ENCODE data around the gene RTN4. TPM values are rescaled to one million over a fixed set of nuclear protein-coding genes. Genes with fewer than 3 reads are reported as not detected.

The RTN4 gene
- polyA plus RNA-seq, 1 experiment = 219 TPM

DNA sequence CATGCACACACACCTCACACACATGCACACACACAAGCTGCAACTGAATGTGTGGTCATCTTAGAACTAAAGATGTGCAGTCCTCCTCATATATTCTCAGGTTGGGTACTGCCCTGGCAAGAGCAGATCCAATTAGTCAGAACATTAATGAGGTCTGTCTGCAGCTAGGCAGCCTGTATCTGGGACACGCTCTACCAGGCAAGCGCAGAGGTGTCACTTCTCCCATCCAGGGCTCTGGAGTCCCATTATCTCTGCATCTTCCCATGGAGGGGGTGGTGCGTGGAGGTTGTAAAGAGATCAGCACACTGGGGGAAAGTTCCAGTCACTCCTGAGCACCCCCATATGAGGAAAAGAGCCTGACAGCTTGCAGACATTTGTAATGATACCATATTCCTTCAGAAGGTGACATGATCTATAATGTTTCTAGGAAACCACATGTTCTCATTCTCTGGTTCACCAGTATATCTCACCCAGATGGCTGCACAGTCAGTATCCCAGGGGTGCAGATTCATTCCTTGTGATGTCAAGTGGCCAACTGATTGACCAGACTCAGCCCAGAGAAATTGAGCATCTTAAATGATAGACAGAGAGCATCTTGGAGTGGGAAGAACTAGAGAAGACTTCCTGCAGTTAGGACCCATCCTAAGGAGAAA, 95.4 kb downstream of the RTN4 start:
- no peak for DNase-seq (ENCODE audit: low read depth)
- TF ChIP-seq, protein P1, sequence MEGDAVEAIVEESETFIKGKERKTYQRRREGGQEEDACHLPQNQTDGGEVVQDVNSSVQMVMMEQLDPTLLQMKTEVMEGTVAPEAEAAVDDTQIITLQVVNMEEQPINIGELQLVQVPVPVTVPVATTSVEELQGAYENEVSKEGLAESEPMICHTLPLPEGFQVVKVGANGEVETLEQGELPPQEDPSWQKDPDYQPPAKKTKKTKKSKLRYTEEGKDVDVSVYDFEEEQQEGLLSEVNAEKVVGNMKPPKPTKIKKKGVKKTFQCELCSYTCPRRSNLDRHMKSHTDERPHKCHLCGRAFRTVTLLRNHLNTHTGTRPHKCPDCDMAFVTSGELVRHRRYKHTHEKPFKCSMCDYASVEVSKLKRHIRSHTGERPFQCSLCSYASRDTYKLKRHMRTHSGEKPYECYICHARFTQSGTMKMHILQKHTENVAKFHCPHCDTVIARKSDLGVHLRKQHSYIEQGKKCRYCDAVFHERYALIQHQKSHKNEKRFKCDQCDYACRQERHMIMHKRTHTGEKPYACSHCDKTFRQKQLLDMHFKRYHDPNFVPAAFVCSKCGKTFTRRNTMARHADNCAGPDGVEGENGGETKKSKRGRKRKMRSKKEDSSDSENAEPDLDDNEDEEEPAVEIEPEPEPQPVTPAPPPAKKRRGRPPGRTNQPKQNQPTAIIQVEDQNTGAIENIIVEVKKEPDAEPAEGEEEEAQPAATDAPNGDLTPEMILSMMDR (IDR thresholded peaks at IDR 0.05; ENCODE audit: insufficient read depth, low read depth, low read length) = no peak
- ChIA-PET CTCF (interaction anchor here (0.5 kb wide), 1 partner anchor 656 kb away, joined by 3 read pairs; no protein-coding TSS in a partner anchor), POLR2A (no interaction called here)
- Histone ChIP-seq H3K36me3 (ENCODE audit: control insufficient read depth, insufficient read depth, low read length) (no peaks in the 10 kb centered on the region), H3K27me3 (ENCODE audit: control insufficient read depth, insufficient read depth, low read length) (no peaks in the 10 kb centered on the region), H3K4me3 (ENCODE audit: low read depth, low read length) (no peak overlapping the region)

DNA sequence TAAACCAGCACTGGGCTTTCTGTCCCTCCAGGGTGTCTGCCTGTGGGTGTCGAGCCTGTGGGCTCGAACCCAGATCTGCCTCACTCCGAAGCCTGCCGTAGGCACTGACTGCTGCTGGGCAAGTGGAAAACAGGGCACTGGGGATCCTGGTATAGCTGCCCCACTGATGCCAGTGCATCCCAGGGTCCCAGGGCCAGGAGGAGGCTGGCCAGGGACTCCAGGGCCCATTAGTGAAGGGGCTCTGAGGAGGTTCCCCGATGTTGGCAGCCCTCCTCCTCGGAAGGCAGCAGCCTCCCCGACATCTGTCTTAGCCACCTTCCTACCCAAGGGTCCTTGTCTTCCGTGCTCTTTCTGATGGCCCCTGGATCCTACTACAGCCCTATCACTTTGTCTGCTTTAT, 96.1 kb downstream of the RTN4 start:
- TF ChIP-seq, protein P1 (IDR thresholded peaks at IDR 0.05; ENCODE audit: insufficient read depth, low read depth, low read length) = no peak
- no peak for DNase-seq (ENCODE audit: low read depth)
- Histone ChIP-seq H3K36me3 (ENCODE audit: control insufficient read depth, insufficient read depth, low read length) (no peaks in the 10 kb centered on the region), H3K4me3 (ENCODE audit: low read depth, low read length) (no peak overlapping the region), H3K27me3 (ENCODE audit: control insufficient read depth, insufficient read depth, low read length) (no peaks in the 10 kb centered on the region)
- ChIA-PET CTCF (no interaction called here), POLR2A (no interaction called here)

DNA sequence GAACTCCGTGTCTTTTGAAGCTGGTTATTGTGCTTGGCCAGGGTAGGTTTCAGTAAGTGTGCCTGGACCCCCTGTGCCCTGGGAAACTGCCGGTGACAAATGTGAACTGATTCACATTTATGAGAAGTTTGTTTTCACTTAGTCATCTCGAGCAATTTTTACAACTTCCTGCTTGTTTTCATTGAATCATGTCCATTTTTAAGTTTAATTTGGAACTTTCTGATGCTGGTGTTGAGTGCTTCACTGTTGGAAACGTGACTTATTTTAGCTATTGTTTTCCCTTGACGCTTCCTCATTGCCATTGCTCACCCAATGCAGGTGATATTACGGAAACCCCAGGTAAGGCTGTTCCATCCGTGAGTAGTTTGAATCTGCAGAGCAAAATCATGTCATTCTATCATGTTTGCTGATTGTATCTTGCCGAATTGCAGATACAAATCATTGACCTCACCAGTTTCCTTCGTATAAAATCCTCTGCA, 97.2 kb downstream of the RTN4 start:
- TF ChIP-seq, protein P1 (IDR thresholded peaks at IDR 0.05; ENCODE audit: insufficient read depth, low read depth, low read length) = no peak
- POLR2A ChIA-PET = no interaction called here
- no peaks in the 10 kb centered on the region for H3K27me3 ChIP-seq (ENCODE audit: control insufficient read depth, insufficient read depth, low read length)
- peak; percentile 41 for DNase-seq (ENCODE audit: low read depth)
- CTCF ChIA-PET = no interaction called here
- no peaks in the 10 kb centered on the region for H3K36me3 ChIP-seq (ENCODE audit: control insufficient read depth, insufficient read depth, low read length)
- H3K4me3 ChIP-seq (ENCODE audit: low read depth, low read length) = no peak overlapping the region

DNA sequence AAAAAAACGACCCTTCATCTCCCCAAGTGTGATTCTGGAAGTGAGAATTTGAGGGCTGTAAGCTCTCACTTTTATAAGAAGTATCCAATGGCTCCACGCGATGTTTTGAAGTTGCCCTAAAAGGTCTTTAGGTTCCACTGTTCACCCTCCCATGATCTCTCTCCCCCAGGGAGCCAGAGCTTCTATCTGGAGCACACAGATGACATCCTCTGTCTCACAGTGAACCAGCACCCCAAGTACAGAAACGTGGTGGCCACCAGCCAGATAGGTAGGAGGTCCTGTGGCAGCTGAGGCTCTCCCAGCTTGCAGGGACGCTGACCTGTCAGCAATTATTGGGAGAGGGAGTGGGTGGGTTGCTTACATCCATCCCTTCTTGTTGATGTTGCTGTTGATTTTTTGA, 97.8 kb downstream of the RTN4 start:
- Histone ChIP-seq H3K4me3 (ENCODE audit: low read depth, low read length) (no peak overlapping the region), H3K27me3 (ENCODE audit: control insufficient read depth, insufficient read depth, low read length) (no peaks in the 10 kb centered on the region), H3K36me3 (ENCODE audit: control insufficient read depth, insufficient read depth, low read length) (no peaks in the 10 kb centered on the region)
- POLR2A ChIA-PET = interaction anchor here (0.7 kb wide), 1 partner anchor 1075 kb away, joined by 8 read pairs; no protein-coding TSS in a partner anchor
- TF ChIP-seq, protein P1 (IDR thresholded peaks at IDR 0.05; ENCODE audit: insufficient read depth, low read depth, low read length) = no peak
- CTCF ChIA-PET = interaction anchor here (0.8 to 0.9 kb wide), 2 partner anchors 9 to 11 kb away, joined by 3 read pairs; no protein-coding TSS in a partner anchor
- DNase-seq (ENCODE audit: low read depth) = no peak

DNA sequence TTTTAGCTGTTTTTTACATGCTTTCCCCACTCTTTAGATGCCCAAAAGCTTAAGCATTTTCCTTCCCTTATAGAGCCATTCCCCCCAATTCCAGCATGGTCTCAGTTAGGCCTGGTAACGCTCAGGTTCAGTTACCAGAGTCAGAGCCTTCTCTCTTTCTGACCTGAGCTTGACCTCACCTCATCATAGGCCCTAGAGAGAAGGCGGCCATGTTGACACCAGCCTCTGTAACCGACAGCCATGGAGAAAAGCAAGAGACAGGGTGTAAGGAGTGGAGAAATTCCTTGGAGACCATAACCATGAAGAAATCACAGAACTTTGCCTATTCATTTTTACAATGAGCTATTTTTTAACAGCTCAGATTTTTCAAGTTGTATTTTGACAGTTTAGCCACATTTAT, 99.4 kb downstream of the RTN4 start:
- DNase-seq (ENCODE audit: low read depth) = no peak
- Histone ChIP-seq H3K4me3 (ENCODE audit: low read depth, low read length) (no peak overlapping the region), H3K36me3 (ENCODE audit: control insufficient read depth, insufficient read depth, low read length) (no peaks in the 10 kb centered on the region), H3K27me3 (ENCODE audit: control insufficient read depth, insufficient read depth, low read length) (no peaks in the 10 kb centered on the region)
- ChIA-PET CTCF (interaction anchor here (1.5 kb wide), 1 partner anchor 24 kb away, joined by 5 read pairs; no protein-coding TSS in a partner anchor), POLR2A (no interaction called here)
- TF ChIP-seq, protein P1 (IDR thresholded peaks at IDR 0.05; ENCODE audit: insufficient read depth, low read depth, low read length) = no peak
